ENCODE measurements around the gene C11orf65.
"Not testable (repeated sequence)": the region's sequence is repeated elsewhere in the genome, so short reads cannot be mapped to it uniquely, and the experiment has no call there.

Gene C11orf65

GRCh38 chr11:108394744-108395284 lies 72.5 kb downstream of the C11orf65 start:
- no peak for DNase-seq (ENCODE audit: low read depth, low spot score)
- Histone ChIP-seq H3K4me3 (ENCODE audit: insufficient read length, low read depth) (no peak overlapping the region), H3K4me1 (ENCODE audit: insufficient read depth, insufficient read length) (no peaks in the 10 kb centered on the region), H3K36me3 (ENCODE audit: insufficient read depth, insufficient read length, low read length) (no peaks in the 10 kb centered on the region), H3K9me3 (ENCODE audit: insufficient read depth, low read length) (no peaks in the 10 kb centered on the region), H3K9ac (ENCODE audit: insufficient read length, low read depth) (no peak overlapping the region), H3K27me3 (ENCODE audit: insufficient read depth, insufficient read length) (no peaks in the 10 kb centered on the region)
- no peak for TF ChIP-seq ZNF274 (IDR thresholded peaks at IDR 0.05; ENCODE audit: low read depth, low read length)
- TF ChIP-seq YY1 (IDR thresholded peaks at IDR 0.05; ENCODE audit: insufficient read depth, insufficient read length) = no peak
- no peak for TF ChIP-seq SUZ12 (IDR thresholded peaks at IDR 0.05; ENCODE audit: extremely low read depth, insufficient read depth, insufficient read length)

GRCh38 chr11:108393046-108393445 lies 74.3 kb downstream of the C11orf65 start:
- Histone ChIP-seq H3K27me3 (ENCODE audit: insufficient read depth, insufficient read length) (no peaks in the 10 kb centered on the region), H3K4me3 (ENCODE audit: insufficient read length, low read depth) (no peak overlapping the region), H3K9me3 (ENCODE audit: insufficient read depth, low read length) (no peaks in the 10 kb centered on the region), H3K4me1 (ENCODE audit: insufficient read depth, insufficient read length) (no peaks in the 10 kb centered on the region), H3K9ac (ENCODE audit: insufficient read length, low read depth) (no peak overlapping the region), H3K36me3 (ENCODE audit: insufficient read depth, insufficient read length, low read length) (no peaks in the 10 kb centered on the region)
- DNase-seq (ENCODE audit: low read depth, low spot score) = no peak
- TF ChIP-seq YY1 (IDR thresholded peaks at IDR 0.05; ENCODE audit: insufficient read depth, insufficient read length) = no peak
- TF ChIP-seq SUZ12 (IDR thresholded peaks at IDR 0.05; ENCODE audit: extremely low read depth, insufficient read depth, insufficient read length) = no peak
- no peak for TF ChIP-seq ZNF274 (IDR thresholded peaks at IDR 0.05; ENCODE audit: low read depth, low read length)

- Histone ChIP-seq H3K9ac (ENCODE audit: insufficient read length, low read depth) (no peak overlapping the region), H3K36me3 (ENCODE audit: insufficient read depth, insufficient read length, low read length) (no peaks in the 10 kb centered on the region), H3K4me1 (ENCODE audit: insufficient read depth, insufficient read length) (no peaks in the 10 kb centered on the region), H3K27me3 (ENCODE audit: insufficient read depth, insufficient read length) (no peaks in the 10 kb centered on the region), H3K9me3 (ENCODE audit: insufficient read depth, low read length) (no peaks in the 10 kb centered on the region), H3K4me3 (ENCODE audit: insufficient read length, low read depth) (no peak overlapping the region)
- no peak for DNase-seq (ENCODE audit: low read depth, low spot score)
- TF ChIP-seq ZNF274 (IDR thresholded peaks at IDR 0.05; ENCODE audit: low read depth, low read length) (no peak), SUZ12 (IDR thresholded peaks at IDR 0.05; ENCODE audit: extremely low read depth, insufficient read depth, insufficient read length) (no peak), YY1 (IDR thresholded peaks at IDR 0.05; ENCODE audit: insufficient read depth, insufficient read length) (no peak)
These were observed 75.0 kb downstream of the C11orf65 start for GRCh38 chr11:108392353-108392752.

- H3K27me3 ChIP-seq (ENCODE audit: insufficient read depth, insufficient read length) = no peaks in the 10 kb centered on the region
- no peak overlapping the region for H3K9ac ChIP-seq (ENCODE audit: insufficient read length, low read depth)
- TF ChIP-seq YY1 (IDR thresholded peaks at IDR 0.05; ENCODE audit: insufficient read depth, insufficient read length) (no peak), ZNF274 (IDR thresholded peaks at IDR 0.05; ENCODE audit: low read depth, low read length) (no peak), SUZ12 (IDR thresholded peaks at IDR 0.05; ENCODE audit: extremely low read depth, insufficient read depth, insufficient read length) (no peak)
- no peak for DNase-seq (ENCODE audit: low read depth, low spot score)
- H3K4me3 ChIP-seq (ENCODE audit: insufficient read length, low read depth) = no peak overlapping the region
- no peaks in the 10 kb centered on the region for H3K36me3 ChIP-seq (ENCODE audit: insufficient read depth, insufficient read length, low read length)
- no peaks in the 10 kb centered on the region for H3K9me3 ChIP-seq (ENCODE audit: insufficient read depth, low read length)
- H3K4me1 ChIP-seq (ENCODE audit: insufficient read depth, insufficient read length) = no peaks in the 10 kb centered on the region
These were observed 78.8 kb downstream of the C11orf65 start for GRCh38 chr11:108388576-108388975.

- not testable (repeated sequence) for H3K9me3 ChIP-seq (ENCODE audit: insufficient read depth, low read length); H3K36me3 ChIP-seq (ENCODE audit: insufficient read depth, insufficient read length, low read length); H3K4me3 ChIP-seq (ENCODE audit: insufficient read length, low read depth); H3K27me3 ChIP-seq (ENCODE audit: insufficient read depth, insufficient read length); DNase-seq (ENCODE audit: low read depth, low spot score); H3K4me1 ChIP-seq (ENCODE audit: insufficient read depth, insufficient read length); H3K9ac ChIP-seq (ENCODE audit: insufficient read length, low read depth)
These were observed 93.8 kb downstream of the C11orf65 start for GRCh38 chr11:108373505-108373904.

GRCh38 chr11:108370990-108371389 lies 96.3 kb downstream of the C11orf65 start:
- H3K36me3 ChIP-seq (ENCODE audit: insufficient read depth, insufficient read length, low read length) = peaks cover 5% of the 10 kb centered on the region
- H3K27me3 ChIP-seq (ENCODE audit: insufficient read depth, insufficient read length) = no peaks in the 10 kb centered on the region
- no peak for DNase-seq (ENCODE audit: low read depth, low spot score)

GRCh38 chr11:108370315-108370714 lies 97.0 kb downstream of the C11orf65 start:
- peaks cover 8% of the 10 kb centered on the region for H3K36me3 ChIP-seq (ENCODE audit: insufficient read depth, insufficient read length, low read length)
- DNase-seq (ENCODE audit: low read depth, low spot score) = no peak
- H3K4me3 ChIP-seq (ENCODE audit: insufficient read length, low read depth) = no peak overlapping the region

More at GRCh38 chr11:108370990-108371389, 96.3 kb downstream of the C11orf65 start:
- Histone ChIP-seq H3K4me3 (ENCODE audit: insufficient read length, low read depth) (no peak overlapping the region), H3K9ac (ENCODE audit: insufficient read length, low read depth) (no peak overlapping the region), H3K4me1 (ENCODE audit: insufficient read depth, insufficient read length) (no peaks in the 10 kb centered on the region), H3K9me3 (ENCODE audit: insufficient read depth, low read length) (no peaks in the 10 kb centered on the region)
- TF ChIP-seq SUZ12 (IDR thresholded peaks at IDR 0.05; ENCODE audit: extremely low read depth, insufficient read depth, insufficient read length) (no peak), ZNF274 (IDR thresholded peaks at IDR 0.05; ENCODE audit: low read depth, low read length) (no peak), YY1 (IDR thresholded peaks at IDR 0.05; ENCODE audit: insufficient read depth, insufficient read length) (no peak)

More at GRCh38 chr11:108370315-108370714, 97.0 kb downstream of the C11orf65 start:
- no peak for TF ChIP-seq SUZ12 (IDR thresholded peaks at IDR 0.05; ENCODE audit: extremely low read depth, insufficient read depth, insufficient read length)
- no peak for TF ChIP-seq YY1 (IDR thresholded peaks at IDR 0.05; ENCODE audit: insufficient read depth, insufficient read length)
- TF ChIP-seq ZNF274 (IDR thresholded peaks at IDR 0.05; ENCODE audit: low read depth, low read length) = no peak
- no peaks in the 10 kb centered on the region for H3K4me1 ChIP-seq (ENCODE audit: insufficient read depth, insufficient read length)
- no peaks in the 10 kb centered on the region for H3K27me3 ChIP-seq (ENCODE audit: insufficient read depth, insufficient read length)
- no peaks in the 10 kb centered on the region for H3K9me3 ChIP-seq (ENCODE audit: insufficient read depth, low read length)
- H3K9ac ChIP-seq (ENCODE audit: insufficient read length, low read depth) = no peak overlapping the region
